Right atrium auricular region (tissue), 2 donors: ENCODE data around the gene CECR2. TPM values are rescaled to one million over a fixed set of nuclear protein-coding genes. Genes with fewer than 3 reads are reported as not detected.
A peak's percentile ranks its signal among the peaks of the same experiment; 100 is the strongest.

ENCODE experiments used
- DNase-seq: peaks from one replicate; pipeline ENCODE4 v3.0.0-alpha.2; 2019; ENCODE audit warnings: low spot score
- H3K27ac ChIP-seq, 2 donors: fragments of 200-600 bp; sonication (generic); 1 replicate in 1 of 2; 2 replicates in 1 of 2; pipeline ENCODE4 v1.5.1; 2016 to 2019
- H3K27me3 ChIP-seq, 2 donors: fragments of 200-600 bp; sonication (generic); one replicate each; pipeline versions ENCODE4 v1.5.1 to v1.6.0; 2017 to 2019
- H3K36me3 ChIP-seq: fragments of 200-600 bp; sonication (generic); one replicate; pipeline ENCODE4 v1.5.1; 2016
- H3K4me1 ChIP-seq, 2 donors: fragments of 200-600 bp; sonication (generic); one replicate each; pipeline versions ENCODE4 v1.5.1 to v1.6.0; 2017 to 2019
- H3K4me3 ChIP-seq, 2 donors: fragments of 200-600 bp; sonication (generic); 1 replicate in 1 of 2; 2 replicates in 1 of 2; pipeline ENCODE4 v1.5.1; 2017 to 2019; ENCODE audit warnings: mild to moderate bottlenecking in 1 of 2, moderate library complexity in 1 of 2
- H3K9me3 ChIP-seq, 2 donors: fragments of 200-600 bp; sonication (generic); one replicate each; pipeline ENCODE4 v1.5.1; 2019
- CTCF ChIP-seq, 2 donors: fragments of 200-600 bp; sonication (generic); IDR thresholded peaks; one replicate each; pipeline ENCODE4 v1.5.1; 2019; ENCODE audit warnings: antibody characterized with exemption in 2 of 2
- total RNA-seq, 2 donors: library from RNA; depleted of rRNA; stranded (reverse); fragments of >200 nt; gene quantifications; one replicate each; pipeline ENCODE4 v1.1.0, GENCODE V29; 2016

Gene CECR2
- total RNA-seq: 1 to 10 TPM; 4.0 to 4.8 TPM

- no peaks in the 10 kb centered on the region for H3K36me3 ChIP-seq
- DNase-seq: no peak
Observed at GRCh38 chr22:17369439-17370025, at the start of gene CECR2. TSS of gene CECR2 (plus strand) at chr22:17369460. CDS start at chr22:17369784, 324 bp downstream.

GRCh38 chr22:17319546-17319945 lies 49.7 kb upstream of the CECR2 start:
- DNase-seq: no peak

More at GRCh38 chr22:17369439-17370025, at the start of gene CECR2:
- H3K27ac ChIP-seq: peak within 1 kb of the TSS; percentile 86 to 87
- no peak for TF ChIP-seq CTCF (IDR thresholded peaks at IDR 0.05)
- peak within 1 kb of the TSS; percentile 77 to 83 for H3K4me3 ChIP-seq
- H3K27me3 ChIP-seq: no peaks in the 10 kb centered on the region
- peaks cover 0 to 12% of the 10 kb centered on the region in 2 donors for H3K4me1 ChIP-seq
- H3K9me3 ChIP-seq: no peaks in the 10 kb centered on the region

GRCh38 chr22:17322511-17322910 lies 46.7 kb upstream of the CECR2 start:
- Histone ChIP-seq H3K4me3 (no peak overlapping the region), H3K27ac (no peak overlapping the region), H3K9me3 (no peaks in the 10 kb centered on the region), H3K27me3 (no peaks in the 10 kb centered on the region), H3K4me1 (no peaks in the 10 kb centered on the region), H3K36me3 (no peaks in the 10 kb centered on the region)
- TF ChIP-seq CTCF (IDR thresholded peaks at IDR 0.05): no peak
- no peak for DNase-seq

More at GRCh38 chr22:17319546-17319945, 49.7 kb upstream of the CECR2 start:
- H3K9me3 ChIP-seq: no peaks in the 10 kb centered on the region
- H3K36me3 ChIP-seq: no peaks in the 10 kb centered on the region
- no peak overlapping the region for H3K27ac ChIP-seq
- TF ChIP-seq CTCF (IDR thresholded peaks at IDR 0.05): no peak
- H3K4me1 ChIP-seq: no peaks in the 10 kb centered on the region
- H3K27me3 ChIP-seq: no peaks in the 10 kb centered on the region
- H3K4me3 ChIP-seq: no peak overlapping the region

GRCh38 chr22:17331690-17332089 lies 37.6 kb upstream of the CECR2 start:
- Histone ChIP-seq H3K36me3 (no peaks in the 10 kb centered on the region), H3K4me3 (no peak overlapping the region), H3K27me3 (no peaks in the 10 kb centered on the region), H3K27ac (no peak overlapping the region), H3K9me3 (no peaks in the 10 kb centered on the region), H3K4me1 (no peaks in the 10 kb centered on the region)
- TF ChIP-seq CTCF (IDR thresholded peaks at IDR 0.05): no peak
- DNase-seq: no peak

- no peak for DNase-seq
- Histone ChIP-seq H3K27me3 (no peaks in the 10 kb centered on the region), H3K27ac (no peak overlapping the region), H3K9me3 (no peaks in the 10 kb centered on the region), H3K36me3 (no peaks in the 10 kb centered on the region), H3K4me3 (no peak overlapping the region), H3K4me1 (no peaks in the 10 kb centered on the region)
- TF ChIP-seq CTCF (IDR thresholded peaks at IDR 0.05): no peak
Observed at GRCh38 chr22:17332109-17332800, 37.0 kb upstream of the CECR2 start.
